SK-N-SH treated with all-trans-retinoic acid at 6 μM for 48 hours (cell line): ENCODE results near the gene NEK1.

ENCODE experiments used
- ATAC-seq: fragments of 200-7000 bp; cut with Tn5 transposase; 3 replicates; pipeline ENCODE4 v1.9.1; 2020; ENCODE audit warnings: mild to moderate bottlenecking, moderate library complexity
- ARNTL ChIP-seq: fragments of 450-650 bp; formaldehyde crosslinking; IDR thresholded peaks from 2 replicates; pipeline ENCODE4 v1.5.0; 2020; ENCODE audit warnings: low read depth, mild to moderate bottlenecking, moderate library complexity, borderline replicate concordance
- BACH2 ChIP-seq: fragments of 250-450 bp; sonication (Bioruptor Pico); IDR thresholded peaks from 2 replicates; pipeline ENCODE4 v1.9.0; 2021; ENCODE audit warnings: mild to moderate bottlenecking, borderline replicate concordance
- CSDC2 ChIP-seq: fragments of 250-450 bp; sonication (Bioruptor Pico); IDR thresholded peaks from 2 replicates; pipeline ENCODE4 v1.5.0; 2020; ENCODE audit warnings: mild to moderate bottlenecking, moderate library complexity
- GLIS3 ChIP-seq: fragments of 250-450 bp; sonication (Bioruptor Pico); IDR thresholded peaks from 2 replicates; pipeline ENCODE4 v1.5.0; 2020; ENCODE audit warnings: mild to moderate bottlenecking, moderate library complexity
- ISL1 ChIP-seq: fragments of 250-450 bp; sonication (Bioruptor Pico); IDR thresholded peaks from 2 replicates; pipeline ENCODE4 v2.1.2; 2022; ENCODE audit warnings: mild to moderate bottlenecking, moderate library complexity
- PATZ1 ChIP-seq: fragments of 250-450 bp; sonication (Bioruptor Pico); IDR thresholded peaks from 2 replicates; pipeline ENCODE4 v1.8.0; 2020; ENCODE audit warnings: mild to moderate bottlenecking, moderate library complexity, borderline replicate concordance
- PPARA ChIP-seq: fragments of 250-450 bp; sonication (Bioruptor Pico); IDR thresholded peaks from 2 replicates; pipeline ENCODE4 v1.5.0; 2020; ENCODE audit warnings: mild to moderate bottlenecking, borderline replicate concordance
- RARB ChIP-seq: fragments of 250-450 bp; sonication (Bioruptor Pico); IDR thresholded peaks from 2 replicates; pipeline ENCODE4 v1.8.0; 2021; ENCODE audit warnings: mild to moderate bottlenecking, moderate library complexity
- SNAI2 ChIP-seq: fragments of 250-450 bp; sonication (Bioruptor Pico); IDR thresholded peaks from 2 replicates; pipeline ENCODE4 v1.5.0; 2020; ENCODE audit warnings: mild to moderate bottlenecking, moderate library complexity
- TOX ChIP-seq: fragments of 250-450 bp; sonication (Bioruptor Pico); IDR thresholded peaks from 2 replicates; pipeline ENCODE4 v1.8.0; 2021; ENCODE audit warnings: mild to moderate bottlenecking, moderate library complexity, borderline replicate concordance
- ZFP30 ChIP-seq: fragments of 450-650 bp; formaldehyde crosslinking; IDR thresholded peaks from 2 replicates; pipeline ENCODE4 v1.5.0; 2022; ENCODE audit warnings: mild to moderate bottlenecking, moderate library complexity
- ZNF565 ChIP-seq: fragments of 450-650 bp; formaldehyde crosslinking; conservative IDR thresholded peaks from 2 replicates; pipeline ENCODE4 v1.5.0; 2020; ENCODE audit warnings: low read depth, mild to moderate bottlenecking, moderate library complexity
- ZNF70 ChIP-seq: fragments of 450-650 bp; formaldehyde crosslinking; IDR thresholded peaks from 2 replicates; pipeline ENCODE4 v1.5.0; 2020; ENCODE audit warnings: mild to moderate bottlenecking, moderate library complexity
- ZNF8 ChIP-seq: fragments of 450-650 bp; formaldehyde crosslinking; IDR thresholded peaks from 2 replicates; pipeline ENCODE4 v1.5.0; 2020; ENCODE audit warnings: mild to moderate bottlenecking, moderate library complexity
- TF ChIP-seq, protein P1 (sequence below): fragments of 250-450 bp; sonication (Bioruptor Pico); IDR thresholded peaks from 2 replicates; pipeline ENCODE4 v1.5.1; 2020; ENCODE audit warnings: low read depth, mild to moderate bottlenecking, moderate library complexity
- TF ChIP-seq, protein P2 (sequence below): fragments of 250-450 bp; sonication (Bioruptor Pico); IDR thresholded peaks from 2 replicates; pipeline ENCODE4 v1.8.0; 2021; ENCODE audit warnings: low read depth, mild to moderate bottlenecking, moderate library complexity, borderline replicate concordance
- TF ChIP-seq, protein P3 (sequence below): fragments of 250-450 bp; sonication (Bioruptor Pico); IDR thresholded peaks from 2 replicates; pipeline ENCODE4 v1.5.0; 2020; ENCODE audit warnings: mild to moderate bottlenecking, moderate library complexity
- TF ChIP-seq, protein P4 (sequence below): fragments of 250-450 bp; sonication (Bioruptor Pico); IDR thresholded peaks from 2 replicates; pipeline ENCODE4 v1.5.1; 2021; ENCODE audit warnings: mild to moderate bottlenecking, moderate library complexity

NEK1 gene

GRCh38 chr4:169632896-169633295 is 20.5 kb upstream of the NEK1 start:
- TF ChIP-seq RARB (CRISPR knock-in tag) = no peak
- no peak for TF ChIP-seq ARNTL (CRISPR knock-in tag)
- TF ChIP-seq BACH2 (CRISPR knock-in tag) = no peak
- no peak for TF ChIP-seq ZNF70
- no peak for TF ChIP-seq ZFP30 (CRISPR knock-in tag)
- TF ChIP-seq ISL1 (CRISPR knock-in tag) = no peak
- no peak for TF ChIP-seq ZNF565 (CRISPR knock-in tag)
- no peak for TF ChIP-seq PPARA (CRISPR knock-in tag)
- no peak for TF ChIP-seq CSDC2 (CRISPR knock-in tag)
- TF ChIP-seq TOX (CRISPR knock-in tag) = no peak
- TF ChIP-seq, protein P1, sequence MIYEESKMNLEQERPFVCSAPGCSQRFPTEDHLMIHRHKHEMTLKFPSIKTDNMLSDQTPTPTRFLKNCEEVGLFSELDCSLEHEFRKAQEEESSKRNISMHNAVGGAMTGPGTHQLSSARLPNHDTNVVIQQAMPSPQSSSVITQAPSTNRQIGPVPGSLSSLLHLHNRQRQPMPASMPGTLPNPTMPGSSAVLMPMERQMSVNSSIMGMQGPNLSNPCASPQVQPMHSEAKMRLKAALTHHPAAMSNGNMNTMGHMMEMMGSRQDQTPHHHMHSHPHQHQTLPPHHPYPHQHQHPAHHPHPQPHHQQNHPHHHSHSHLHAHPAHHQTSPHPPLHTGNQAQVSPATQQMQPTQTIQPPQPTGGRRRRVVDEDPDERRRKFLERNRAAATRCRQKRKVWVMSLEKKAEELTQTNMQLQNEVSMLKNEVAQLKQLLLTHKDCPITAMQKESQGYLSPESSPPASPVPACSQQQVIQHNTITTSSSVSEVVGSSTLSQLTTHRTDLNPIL (CRISPR knock-in tag) = no peak
- ATAC-seq = no peak

DNA sequence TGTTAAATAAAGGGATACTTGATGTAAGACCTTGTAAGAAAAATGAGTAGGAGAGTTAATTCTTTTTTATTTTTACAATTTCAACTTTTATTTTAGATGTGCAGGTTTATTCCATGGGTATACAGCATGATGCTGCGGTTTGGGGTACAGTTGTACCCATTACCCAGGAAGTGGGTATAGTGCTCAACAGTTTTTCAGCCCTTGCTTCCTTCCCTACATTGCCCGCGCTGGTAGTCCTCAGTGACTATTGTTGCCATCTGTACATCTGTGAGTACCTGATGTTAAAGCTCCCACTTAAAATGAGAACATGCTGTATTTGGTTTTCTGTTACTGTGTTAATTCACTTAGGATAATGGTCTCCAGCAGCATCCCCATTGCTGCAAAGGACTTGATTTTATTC is 17.7 kb upstream of the NEK1 start:
- no peak for TF ChIP-seq ZNF70
- TF ChIP-seq, protein P2, sequence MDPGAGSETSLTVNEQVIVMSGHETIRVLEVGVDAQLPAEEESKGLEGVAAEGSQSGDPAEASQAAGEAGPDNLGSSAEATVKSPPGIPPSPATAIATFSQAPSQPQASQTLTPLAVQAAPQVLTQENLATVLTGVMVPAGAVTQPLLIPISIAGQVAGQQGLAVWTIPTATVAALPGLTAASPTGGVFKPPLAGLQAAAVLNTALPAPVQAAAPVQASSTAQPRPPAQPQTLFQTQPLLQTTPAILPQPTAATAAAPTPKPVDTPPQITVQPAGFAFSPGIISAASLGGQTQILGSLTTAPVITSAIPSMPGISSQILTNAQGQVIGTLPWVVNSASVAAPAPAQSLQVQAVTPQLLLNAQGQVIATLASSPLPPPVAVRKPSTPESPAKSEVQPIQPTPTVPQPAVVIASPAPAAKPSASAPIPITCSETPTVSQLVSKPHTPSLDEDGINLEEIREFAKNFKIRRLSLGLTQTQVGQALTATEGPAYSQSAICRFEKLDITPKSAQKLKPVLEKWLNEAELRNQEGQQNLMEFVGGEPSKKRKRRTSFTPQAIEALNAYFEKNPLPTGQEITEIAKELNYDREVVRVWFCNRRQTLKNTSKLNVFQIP = no peak
- no peak for TF ChIP-seq RARB (CRISPR knock-in tag)
- no peak for TF ChIP-seq SNAI2 (CRISPR knock-in tag)
- no peak for TF ChIP-seq PATZ1 (CRISPR knock-in tag)
- no peak for ATAC-seq

DNA sequence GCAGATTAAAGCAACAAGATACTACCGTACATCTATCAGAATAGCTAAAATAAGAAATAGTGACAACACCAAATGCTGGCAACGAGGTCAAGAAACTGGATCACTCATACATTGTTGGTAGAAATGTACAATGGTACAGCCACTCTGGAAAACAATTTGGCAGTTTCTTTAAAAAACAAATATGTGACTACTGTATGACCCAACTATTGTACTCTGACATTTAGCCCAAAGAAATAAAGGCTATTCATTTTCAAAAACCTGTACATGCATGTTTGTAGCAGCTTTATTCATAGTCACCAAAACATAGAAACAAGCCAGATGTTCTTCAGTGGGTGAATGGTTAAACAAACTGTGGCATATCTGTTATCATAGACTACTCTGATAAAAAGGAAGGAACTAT is 16.2 kb upstream of the NEK1 start:
- no peak for ATAC-seq
- TF ChIP-seq ZNF8 (CRISPR knock-in tag) = no peak
- no peak for TF ChIP-seq RARB (CRISPR knock-in tag)
- TF ChIP-seq, protein P1 (CRISPR knock-in tag) = no peak
- no peak for TF ChIP-seq TOX (CRISPR knock-in tag)
- no peak for TF ChIP-seq SNAI2 (CRISPR knock-in tag)

DNA sequence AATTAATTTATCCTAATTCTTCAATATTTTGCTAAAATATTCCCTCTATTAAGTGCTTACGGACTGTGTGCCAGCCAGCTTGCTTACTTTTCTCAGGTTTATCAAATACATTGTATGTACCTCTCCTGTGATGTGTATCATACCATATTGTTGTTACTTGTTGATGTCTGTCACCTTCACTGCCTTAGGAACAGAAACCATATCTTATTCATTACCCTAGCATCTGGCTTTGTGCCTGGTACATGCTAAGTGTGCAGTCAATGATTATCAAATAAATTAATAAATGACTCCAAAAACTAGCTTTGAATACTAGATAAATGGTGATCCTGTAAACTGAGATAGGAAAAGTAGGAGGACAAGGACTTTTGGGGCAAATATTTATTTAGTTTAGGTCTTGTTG is 14.9 kb upstream of the NEK1 start:
- no peak for ATAC-seq
- TF ChIP-seq ZNF70 = no peak
- TF ChIP-seq GLIS3 = no peak
- TF ChIP-seq, protein P3, sequence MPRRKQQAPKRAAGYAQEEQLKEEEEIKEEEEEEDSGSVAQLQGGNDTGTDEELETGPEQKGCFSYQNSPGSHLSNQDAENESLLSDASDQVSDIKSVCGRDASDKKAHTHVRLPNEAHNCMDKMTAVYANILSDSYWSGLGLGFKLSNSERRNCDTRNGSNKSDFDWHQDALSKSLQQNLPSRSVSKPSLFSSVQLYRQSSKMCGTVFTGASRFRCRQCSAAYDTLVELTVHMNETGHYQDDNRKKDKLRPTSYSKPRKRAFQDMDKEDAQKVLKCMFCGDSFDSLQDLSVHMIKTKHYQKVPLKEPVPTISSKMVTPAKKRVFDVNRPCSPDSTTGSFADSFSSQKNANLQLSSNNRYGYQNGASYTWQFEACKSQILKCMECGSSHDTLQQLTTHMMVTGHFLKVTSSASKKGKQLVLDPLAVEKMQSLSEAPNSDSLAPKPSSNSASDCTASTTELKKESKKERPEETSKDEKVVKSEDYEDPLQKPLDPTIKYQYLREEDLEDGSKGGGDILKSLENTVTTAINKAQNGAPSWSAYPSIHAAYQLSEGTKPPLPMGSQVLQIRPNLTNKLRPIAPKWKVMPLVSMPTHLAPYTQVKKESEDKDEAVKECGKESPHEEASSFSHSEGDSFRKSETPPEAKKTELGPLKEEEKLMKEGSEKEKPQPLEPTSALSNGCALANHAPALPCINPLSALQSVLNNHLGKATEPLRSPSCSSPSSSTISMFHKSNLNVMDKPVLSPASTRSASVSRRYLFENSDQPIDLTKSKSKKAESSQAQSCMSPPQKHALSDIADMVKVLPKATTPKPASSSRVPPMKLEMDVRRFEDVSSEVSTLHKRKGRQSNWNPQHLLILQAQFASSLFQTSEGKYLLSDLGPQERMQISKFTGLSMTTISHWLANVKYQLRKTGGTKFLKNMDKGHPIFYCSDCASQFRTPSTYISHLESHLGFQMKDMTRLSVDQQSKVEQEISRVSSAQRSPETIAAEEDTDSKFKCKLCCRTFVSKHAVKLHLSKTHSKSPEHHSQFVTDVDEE (CRISPR knock-in tag) = no peak
- TF ChIP-seq, protein P4, sequence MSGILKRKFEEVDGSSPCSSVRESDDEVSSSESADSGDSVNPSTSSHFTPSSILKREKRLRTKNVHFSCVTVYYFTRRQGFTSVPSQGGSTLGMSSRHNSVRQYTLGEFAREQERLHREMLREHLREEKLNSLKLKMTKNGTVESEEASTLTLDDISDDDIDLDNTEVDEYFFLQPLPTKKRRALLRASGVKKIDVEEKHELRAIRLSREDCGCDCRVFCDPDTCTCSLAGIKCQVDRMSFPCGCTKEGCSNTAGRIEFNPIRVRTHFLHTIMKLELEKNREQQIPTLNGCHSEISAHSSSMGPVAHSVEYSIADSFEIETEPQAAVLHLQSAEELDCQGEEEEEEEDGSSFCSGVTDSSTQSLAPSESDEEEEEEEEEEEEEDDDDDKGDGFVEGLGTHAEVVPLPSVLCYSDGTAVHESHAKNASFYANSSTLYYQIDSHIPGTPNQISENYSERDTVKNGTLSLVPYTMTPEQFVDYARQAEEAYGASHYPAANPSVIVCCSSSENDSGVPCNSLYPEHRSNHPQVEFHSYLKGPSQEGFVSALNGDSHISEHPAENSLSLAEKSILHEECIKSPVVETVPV (CRISPR knock-in tag) = no peak
- TF ChIP-seq, all 23 proteins: peak for 0
